Renal pelvis (tissue), 4 donors: ENCODE results near the gene CST3. TPM values are rescaled to one million over a fixed set of nuclear protein-coding genes. Genes with fewer than 3 reads are reported as not detected.
"Not testable (repeated sequence)": the region's sequence is repeated elsewhere in the genome, so short reads cannot be mapped to it uniquely, and the experiment has no call there.

Experiments
- DNase-seq: peaks from one replicate; pipeline ENCODE4 v3.0.0-alpha.2; 2013
- polyA plus RNA-seq, 3 donors: library from polyadenylated mRNA; unstranded; fragments of 120-200 nt; gene quantifications; one replicate each; pipeline ENCODE4 v1.2.1, GENCODE V29; 2013; ENCODE audit not compliant: insufficient read length in 3 of 3

CST3 gene
- polyA plus RNA-seq, 3 donors = 149 to 208 (median 172) TPM

GRCh38 chr20:23666189-23666588, 28.4 kb upstream of the CST3 start:
- no peak for DNase-seq

DNA sequence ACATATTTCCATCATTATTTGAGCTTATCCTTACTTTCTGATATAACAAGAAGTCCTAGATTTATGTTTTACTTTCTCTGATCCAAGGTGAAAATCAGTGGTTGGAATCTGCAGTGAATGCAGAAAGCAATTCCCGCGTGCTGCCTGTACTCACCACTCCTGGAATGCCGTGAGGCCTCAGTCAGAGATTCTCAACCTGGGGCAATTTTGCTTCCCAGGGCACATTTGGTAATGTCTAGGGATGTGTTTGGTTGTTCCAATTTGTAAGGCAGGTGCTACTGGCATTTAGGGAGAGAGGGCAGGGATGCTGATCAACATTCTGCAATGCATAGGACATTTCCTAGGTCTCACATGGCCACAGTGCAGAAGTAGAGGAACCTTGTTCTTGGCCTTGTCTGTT, 27.2 kb upstream of the CST3 start:
- DNase-seq = no peak

DNA sequence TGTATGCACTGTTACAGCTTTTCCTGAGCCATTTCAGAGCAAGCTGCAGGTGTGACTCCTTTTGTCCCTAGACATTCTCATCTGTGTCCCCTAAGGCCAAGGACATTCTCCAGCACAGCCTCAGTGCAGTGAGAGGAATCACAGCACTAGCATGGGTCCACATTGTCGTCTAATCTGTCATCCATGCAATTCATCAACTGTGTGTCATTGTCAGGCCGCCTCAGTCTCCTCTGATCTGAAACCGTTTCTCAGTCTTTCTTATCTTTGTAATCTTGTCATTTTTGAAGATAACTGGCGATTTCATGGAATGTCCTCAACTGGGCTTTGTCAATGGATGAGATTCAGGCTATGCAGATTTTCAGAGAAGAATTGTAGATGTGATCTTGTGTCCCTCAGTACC, 26.3 kb upstream of the CST3 start:
- not testable (repeated sequence) for DNase-seq

- DNase-seq = no peak
Measured at GRCh38 chr20:23663180-23663579, 25.4 kb upstream of the CST3 start.

DNA sequence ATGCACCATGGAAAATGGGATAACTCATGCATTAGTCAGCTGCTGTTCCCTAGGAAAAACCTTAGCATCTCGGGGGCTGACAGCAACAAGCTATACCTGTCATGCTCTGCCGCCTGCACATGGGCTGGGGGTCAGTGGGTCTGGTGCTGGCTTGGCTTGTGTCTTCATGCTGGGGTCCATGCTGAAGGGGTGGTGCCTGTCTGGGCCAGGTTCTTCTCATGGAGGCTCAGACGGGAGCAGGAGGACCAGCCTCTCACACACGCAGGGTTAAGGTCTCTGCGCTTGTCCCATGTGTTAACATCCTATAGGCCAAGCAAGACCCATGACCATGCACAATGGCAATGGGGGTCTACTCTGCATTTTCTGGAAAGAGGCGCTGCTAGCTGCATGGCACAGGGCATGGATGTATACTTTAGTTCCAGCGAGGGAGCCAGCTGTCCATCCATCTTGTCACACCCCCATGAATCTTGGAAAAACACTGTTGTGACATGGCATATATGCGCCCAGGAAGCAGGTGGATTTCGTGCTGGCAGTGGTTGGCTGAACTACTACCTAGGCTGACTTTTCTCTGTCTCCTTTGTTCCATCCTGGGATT, 24.6 kb upstream of the CST3 start:
- DNase-seq = no peak

DNA sequence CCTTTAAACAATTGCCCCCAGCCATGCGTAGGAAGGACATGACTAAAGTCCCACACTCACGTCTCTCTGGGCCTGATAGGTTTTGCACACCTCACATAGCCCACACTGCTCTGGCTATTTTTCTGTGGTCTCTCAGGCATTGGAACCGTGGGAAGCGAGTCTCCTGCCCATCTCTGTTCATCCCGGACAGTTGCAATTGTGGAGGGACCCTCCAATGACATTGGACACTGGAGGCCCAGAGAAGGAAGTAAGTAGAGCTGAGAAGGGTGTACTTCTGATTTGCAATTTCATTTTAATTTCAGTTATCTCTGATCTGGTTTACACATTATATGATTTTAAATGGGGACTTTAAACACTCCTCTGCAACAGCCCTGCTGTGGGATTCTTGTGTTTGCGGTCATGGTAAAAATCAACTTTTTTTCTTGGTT, 23.3 kb upstream of the CST3 start:
- no peak for DNase-seq

GRCh38 chr20:23659989-23660837, 22.5 kb upstream of the CST3 start:
- no peak for DNase-seq

DNA sequence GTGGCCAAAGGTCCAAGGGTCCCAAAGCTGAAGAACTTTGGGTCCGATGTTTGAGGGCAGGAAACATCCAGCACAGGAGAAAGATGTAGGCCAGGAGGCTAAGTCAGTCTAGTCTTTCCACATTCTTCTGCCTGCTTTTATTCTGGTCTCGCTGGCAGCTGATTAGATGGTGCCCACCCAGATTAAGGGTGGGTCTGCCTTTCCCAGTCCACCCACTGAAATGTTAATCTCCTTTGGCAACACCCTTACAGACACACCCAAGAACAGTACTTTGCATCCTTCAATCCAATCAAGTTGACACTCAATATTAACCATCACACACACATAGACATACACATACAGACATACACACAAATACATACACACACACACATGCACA, 21.8 kb upstream of the CST3 start:
- DNase-seq = not testable (repeated sequence)

- DNase-seq = no peak
Measured at GRCh38 chr20:23658989-23659609, 21.3 kb upstream of the CST3 start.

GRCh38 chr20:23658336-23658735, 20.6 kb upstream of the CST3 start:
- DNase-seq = no peak

DNA sequence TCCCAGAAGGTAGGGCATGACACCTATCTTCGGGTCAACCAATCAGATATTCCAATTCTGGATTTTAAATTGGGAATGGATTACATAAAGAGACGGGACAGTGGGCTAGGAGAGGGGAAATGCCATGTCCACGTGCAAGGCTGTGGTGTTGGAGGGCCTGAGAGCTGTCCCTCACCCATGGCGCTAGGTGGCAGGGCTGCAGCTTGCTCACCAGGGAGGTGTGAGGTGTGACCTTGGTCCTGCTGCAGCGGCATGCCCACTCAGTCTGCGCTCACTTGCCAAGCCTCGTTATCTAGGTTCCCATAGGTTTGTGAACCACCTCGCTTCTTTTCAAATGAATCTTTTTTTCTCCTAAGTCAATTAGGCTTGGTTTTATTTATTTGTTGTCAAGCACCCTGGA, 19.4 kb upstream of the CST3 start:
- no peak for DNase-seq

- no peak for DNase-seq
Measured at GRCh38 chr20:23656372-23656771, 18.6 kb upstream of the CST3 start.

DNA sequence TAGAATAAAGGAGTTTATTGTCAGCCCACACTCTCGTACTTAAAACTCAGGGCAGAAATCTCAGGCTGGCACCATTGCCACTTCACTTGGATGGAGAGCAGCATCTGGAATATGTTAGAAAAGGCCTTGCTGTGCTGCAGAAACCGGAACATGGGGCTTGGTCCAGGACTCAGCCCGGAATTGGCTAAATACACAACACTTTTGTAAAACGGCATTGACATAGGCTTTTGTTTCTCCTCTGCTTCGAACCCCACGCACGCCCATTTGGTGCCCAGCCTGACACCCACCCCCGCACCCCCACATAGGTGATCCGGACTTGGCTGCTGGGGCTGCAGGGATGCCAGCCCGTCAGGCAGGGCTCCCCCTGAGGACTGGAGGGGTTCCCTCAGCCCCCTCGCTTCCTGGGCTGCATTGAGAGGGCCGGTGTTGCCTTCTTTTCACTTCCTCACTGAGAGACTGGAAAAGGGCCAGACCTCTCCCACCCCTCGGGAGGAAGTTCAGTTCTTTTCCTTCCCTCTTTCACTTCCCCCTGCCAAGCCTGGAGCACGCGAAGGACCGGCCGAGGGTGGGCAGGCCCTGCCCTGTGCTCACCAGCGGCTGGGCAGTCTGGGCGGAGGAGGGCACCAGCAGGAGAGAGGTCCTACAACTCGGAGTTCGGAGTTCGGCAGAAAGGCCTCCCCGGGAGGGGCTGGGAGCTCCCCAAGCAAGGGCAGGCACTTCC, 17.9 kb upstream of the CST3 start:
- no peak for DNase-seq

DNA sequence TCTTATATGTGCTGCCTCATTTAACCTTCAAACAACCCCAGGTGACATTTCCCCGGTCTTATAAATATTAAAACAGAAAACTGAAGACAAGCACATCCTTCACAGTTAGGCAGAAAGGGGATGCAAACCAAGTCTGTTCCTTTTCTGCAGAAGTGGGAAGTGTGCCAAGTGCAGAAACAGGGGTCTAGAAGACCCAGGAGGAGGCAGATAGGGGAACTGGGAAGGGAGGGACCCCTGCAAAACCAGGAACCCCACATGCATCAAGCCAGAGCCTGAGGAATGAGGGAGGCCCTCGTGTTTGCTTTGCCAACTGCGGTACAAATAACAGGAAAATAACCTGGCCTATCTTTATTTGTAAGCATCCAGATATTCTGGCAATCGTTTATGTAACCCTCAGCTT, 17.0 kb upstream of the CST3 start:
- no peak for DNase-seq

DNA sequence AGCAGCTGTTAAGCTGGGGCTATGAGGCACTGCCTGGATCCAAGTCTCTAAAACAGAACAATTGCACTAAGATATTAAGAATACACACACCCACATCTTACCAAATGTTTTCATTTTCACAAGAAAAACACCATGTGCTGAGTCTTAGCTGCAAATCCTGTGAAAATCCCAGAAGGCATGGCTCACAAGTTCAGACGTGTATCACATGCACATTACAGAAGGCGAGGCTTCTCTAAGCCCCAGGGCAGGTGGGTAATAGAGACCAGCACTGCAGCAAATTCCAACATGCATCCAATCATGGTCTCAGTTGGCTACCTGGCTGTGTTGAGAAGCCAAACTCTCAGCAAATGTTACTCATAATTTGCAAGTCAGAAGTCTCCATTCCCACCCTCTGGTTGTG, 16.2 kb upstream of the CST3 start:
- DNase-seq = no peak

DNA sequence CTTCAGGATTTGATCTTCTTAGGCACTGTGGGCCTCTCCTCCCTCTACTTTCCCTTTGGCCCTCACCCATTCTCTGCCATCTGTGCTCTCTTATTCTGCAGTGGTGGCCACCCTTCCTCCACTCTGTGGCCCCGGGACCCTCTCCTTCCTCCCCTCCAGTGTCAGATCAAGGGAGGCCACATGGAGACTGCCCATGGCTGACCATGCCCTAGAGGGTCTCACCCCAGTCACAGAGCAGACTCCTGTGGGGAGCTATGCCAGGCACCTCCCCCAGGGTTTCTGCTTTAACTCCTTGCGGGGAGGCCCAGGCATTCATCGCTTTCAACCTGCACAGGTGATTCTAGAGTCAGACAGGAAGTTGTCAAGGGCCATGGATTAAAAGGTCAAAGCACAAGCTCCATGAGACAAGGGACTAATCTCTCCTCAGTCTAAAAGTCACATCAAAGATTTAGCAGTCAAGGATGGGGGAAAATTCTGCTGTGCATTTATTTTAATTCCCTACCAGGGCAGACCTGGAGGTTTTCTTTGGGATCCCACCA, 15.7 kb upstream of the CST3 start:
- no peak for DNase-seq

DNA sequence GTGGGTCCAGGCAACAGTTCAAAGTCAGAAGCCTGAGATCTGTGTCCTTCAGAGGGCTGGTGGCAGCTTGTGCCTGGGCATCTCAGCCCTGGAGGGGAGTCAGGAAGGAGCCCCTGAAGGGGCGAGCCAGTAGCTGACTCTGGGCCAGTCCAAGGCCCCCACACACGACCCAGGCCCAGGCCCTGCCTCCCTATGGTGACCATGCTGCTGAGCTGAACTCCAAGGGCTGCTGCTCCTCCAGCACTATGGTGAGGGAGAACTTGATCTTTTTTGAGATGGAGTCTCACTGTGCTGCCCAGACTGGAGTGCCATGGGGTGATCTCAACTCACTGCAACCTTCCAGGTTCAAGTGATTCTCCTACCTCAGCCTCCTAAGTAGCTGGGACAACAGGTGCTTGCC, 15.2 kb upstream of the CST3 start:
- no peak for DNase-seq

- DNase-seq = no peak
Measured at GRCh38 chr20:23652371-23652770, 14.6 kb upstream of the CST3 start.

DNA sequence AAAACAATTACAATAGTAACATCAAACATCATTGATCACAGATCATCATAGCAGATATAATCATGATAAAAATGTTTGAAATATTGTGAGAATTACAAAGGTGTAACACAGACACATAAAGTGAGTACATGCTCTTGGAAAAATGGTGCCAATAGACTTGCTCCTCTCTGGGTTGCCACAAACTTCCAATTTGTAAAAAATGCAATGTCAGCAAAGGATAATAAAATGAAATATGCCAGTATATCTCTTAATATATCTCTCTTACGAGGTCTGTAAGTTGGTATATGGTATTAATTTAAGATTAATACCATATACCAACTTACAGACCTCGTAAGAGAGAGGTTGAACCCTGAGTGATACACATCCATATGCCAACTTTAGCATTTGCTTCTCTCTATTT, 13.4 kb upstream of the CST3 start:
- DNase-seq = no peak

GRCh38 chr20:23649830-23650417, 12.2 kb upstream of the CST3 start:
- no peak for DNase-seq

GRCh38 chr20:23649242-23649641, 11.5 kb upstream of the CST3 start:
- DNase-seq = no peak

DNA sequence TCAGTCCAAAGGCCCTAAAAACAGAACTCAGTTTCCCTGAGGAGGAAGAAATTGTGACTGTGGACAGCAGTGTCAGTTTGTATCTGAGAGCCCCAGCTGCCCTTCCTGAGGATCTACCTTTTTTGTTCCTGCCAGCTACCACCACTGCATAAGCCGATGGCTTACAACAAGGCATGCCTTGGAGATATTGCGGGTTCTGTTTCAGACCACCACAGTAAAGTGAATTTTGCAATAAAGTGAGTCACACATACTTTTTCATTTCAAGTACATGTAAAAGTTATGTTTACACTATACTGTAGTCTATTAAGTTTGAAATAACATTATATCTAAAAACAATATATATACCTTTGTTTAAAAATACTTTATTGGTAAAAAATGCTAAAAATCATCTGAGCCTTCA, 9.6 kb upstream of the CST3 start:
- DNase-seq = no peak
